Measurements from ENCODE around the gene OR4K15.

OR4K15 gene

GRCh38 chr14:20008156-20008555, 32.8 kb downstream of the OR4K15 start:
- no peak overlapping the region for H2AFZ ChIP-seq (ENCODE audit: low read length)
- no peaks in the 10 kb centered on the region for H3K27me3 ChIP-seq (ENCODE audit: insufficient read depth, low read length)
- no peak overlapping the region for H3K9ac ChIP-seq (ENCODE audit: low read length)
- H3K79me2 ChIP-seq (ENCODE audit: insufficient read depth, low read length), result no peaks in the 10 kb centered on the region
- TF ChIP-seq CTCF (IDR thresholded peaks at IDR 0.05; ENCODE audit: low read length), result no peak
- TF ChIP-seq EZH2 (IDR thresholded peaks at IDR 0.05; ENCODE audit: borderline replicate concordance, low read length), result no peak
- H3K9me3 ChIP-seq (ENCODE audit: low read length), result no peaks in the 10 kb centered on the region
- H3K4me1 ChIP-seq (ENCODE audit: insufficient read depth, low read length, severe bottlenecking), result no peaks in the 10 kb centered on the region
- no peaks in the 10 kb centered on the region for H3K36me3 ChIP-seq (ENCODE audit: insufficient read depth, low read length)
- no peaks in the 10 kb centered on the region for H3F3A ChIP-seq (ENCODE audit: insufficient read depth, low read length)
- H3K4me2 ChIP-seq (ENCODE audit: low read length), result no peak overlapping the region
- no peak overlapping the region for H3K27ac ChIP-seq (ENCODE audit: low read depth, low read length, poor library complexity, severe bottlenecking)
- no peaks in the 10 kb centered on the region for H4K20me1 ChIP-seq (ENCODE audit: insufficient read depth, low read length)
- no peak overlapping the region for H3K4me3 ChIP-seq (ENCODE audit: low read depth, low read length, poor library complexity, severe bottlenecking)
- H3K9me2 ChIP-seq (ENCODE audit: low read depth, low read length), result no peaks in the 10 kb centered on the region

- H3K27ac ChIP-seq (ENCODE audit: low read depth, low read length, poor library complexity, severe bottlenecking), result no peak within 1 kb of the TSS
- TF ChIP-seq CTCF (IDR thresholded peaks at IDR 0.05; ENCODE audit: low read length) (no peak), EZH2 (IDR thresholded peaks at IDR 0.05; ENCODE audit: borderline replicate concordance, low read length) (no peak)
- no peaks in the 10 kb centered on the region for H3K9me2 ChIP-seq (ENCODE audit: low read depth, low read length)
- H3K9me3 ChIP-seq (ENCODE audit: low read length), result no peaks in the 10 kb centered on the region
- H2AFZ ChIP-seq (ENCODE audit: low read length), result no peak within 1 kb of the TSS
- H3K36me3 ChIP-seq (ENCODE audit: insufficient read depth, low read length), result no peaks in the 10 kb centered on the region
- no peaks in the 10 kb centered on the region for H3K27me3 ChIP-seq (ENCODE audit: insufficient read depth, low read length)
- H3F3A ChIP-seq (ENCODE audit: insufficient read depth, low read length), result no peaks in the 10 kb centered on the region
- H3K79me2 ChIP-seq (ENCODE audit: insufficient read depth, low read length), result no peaks in the 10 kb centered on the region
- H3K4me1 ChIP-seq (ENCODE audit: insufficient read depth, low read length, severe bottlenecking), result no peaks in the 10 kb centered on the region
- no peak within 1 kb of the TSS for H3K9ac ChIP-seq (ENCODE audit: low read length)
- H3K4me2 ChIP-seq (ENCODE audit: low read length), result no peak within 1 kb of the TSS
- H4K20me1 ChIP-seq (ENCODE audit: insufficient read depth, low read length), result no peaks in the 10 kb centered on the region
- no peak within 1 kb of the TSS for H3K4me3 ChIP-seq (ENCODE audit: low read depth, low read length, poor library complexity, severe bottlenecking)
Observed at GRCh38 chr14:20019257-20019865, 44.0 kb downstream of the OR4K15 start, which contains the start of gene OR4K14. Gene OR4K14, minus strand, starts transcription at chr14:20019307. Its CDS starts 4,114 bp downstream, at chr14:20015193.

Measured in OCI-LY1 (cell line).